ENCODE data around the gene DPF3. TPM values are rescaled to one million over a fixed set of nuclear protein-coding genes. Genes with fewer than 3 reads are reported as not detected.

DPF3 gene
- polyA plus RNA-seq, 2 of the 4 experiments (the other 2 are of a cell fraction), result 0.05 to 0.09 TPM

DNA sequence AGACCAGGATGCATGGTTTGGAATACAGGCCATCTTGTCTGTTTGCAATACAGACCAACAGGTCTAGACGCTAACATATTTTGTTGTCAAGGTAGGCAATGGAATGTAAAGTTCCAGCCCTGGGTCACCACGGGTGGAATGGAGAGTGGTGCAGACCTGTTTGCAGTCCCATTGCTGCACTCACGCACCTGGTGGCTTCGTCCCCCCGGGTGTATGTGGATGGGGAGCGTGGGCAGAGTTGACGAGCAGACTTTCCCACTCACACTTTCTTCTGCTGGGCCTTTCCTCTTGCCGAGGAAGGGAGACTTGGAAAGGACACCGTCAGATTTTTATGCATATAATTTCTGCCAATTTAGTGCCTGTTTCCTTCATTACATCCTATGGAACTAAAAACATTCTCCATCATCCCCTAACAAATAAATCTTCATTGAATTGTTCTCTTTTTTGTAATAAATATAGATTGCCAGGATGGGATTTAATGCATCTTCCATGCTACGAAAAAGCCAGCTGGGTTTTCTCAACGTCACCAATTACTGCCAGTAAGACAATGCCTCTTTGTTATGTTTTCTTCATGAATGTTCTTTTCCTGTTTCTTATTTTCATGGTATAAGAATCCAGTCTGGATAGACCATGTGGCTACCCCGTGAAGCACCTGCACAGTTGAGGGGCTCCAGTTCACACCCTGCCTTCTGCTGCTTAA, 47.5 kb upstream of the DPF3 start:
- TF ChIP-seq TP53 (CRISPR knock-in tag; IDR thresholded peaks at IDR 0.05), result no peak
- TF ChIP-seq CHD2 (IDR thresholded peaks at IDR 0.05; ENCODE audit: low read length, partially characterized antibody), result no peak
- no peak for TF ChIP-seq CEBPB (IDR thresholded peaks at IDR 0.05)
- TF ChIP-seq RCOR1 (IDR thresholded peaks at IDR 0.05; ENCODE audit: low read depth, low read length), result no peak
- TF ChIP-seq, protein P1, sequence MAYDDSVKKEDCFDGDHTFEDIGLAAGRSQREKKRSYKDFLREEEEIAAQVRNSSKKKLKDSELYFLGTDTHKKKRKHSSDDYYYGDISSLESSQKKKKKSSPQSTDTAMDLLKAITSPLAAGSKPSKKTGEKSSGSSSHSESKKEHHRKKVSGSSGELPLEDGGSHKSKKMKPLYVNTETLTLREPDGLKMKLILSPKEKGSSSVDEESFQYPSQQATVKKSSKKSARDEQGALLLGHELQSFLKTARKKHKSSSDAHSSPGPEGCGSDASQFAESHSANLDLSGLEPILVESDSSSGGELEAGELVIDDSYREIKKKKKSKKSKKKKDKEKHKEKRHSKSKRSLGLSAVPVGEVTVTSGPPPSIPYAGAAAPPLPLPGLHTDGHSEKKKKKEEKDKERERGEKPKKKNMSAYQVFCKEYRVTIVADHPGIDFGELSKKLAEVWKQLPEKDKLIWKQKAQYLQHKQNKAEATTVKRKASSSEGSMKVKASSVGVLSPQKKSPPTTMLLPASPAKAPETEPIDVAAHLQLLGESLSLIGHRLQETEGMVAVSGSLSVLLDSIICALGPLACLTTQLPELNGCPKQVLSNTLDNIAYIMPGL (CRISPR knock-in tag; IDR thresholded peaks at IDR 0.05; ENCODE audit: borderline replicate concordance), result no peak
- TF ChIP-seq, protein P2, sequence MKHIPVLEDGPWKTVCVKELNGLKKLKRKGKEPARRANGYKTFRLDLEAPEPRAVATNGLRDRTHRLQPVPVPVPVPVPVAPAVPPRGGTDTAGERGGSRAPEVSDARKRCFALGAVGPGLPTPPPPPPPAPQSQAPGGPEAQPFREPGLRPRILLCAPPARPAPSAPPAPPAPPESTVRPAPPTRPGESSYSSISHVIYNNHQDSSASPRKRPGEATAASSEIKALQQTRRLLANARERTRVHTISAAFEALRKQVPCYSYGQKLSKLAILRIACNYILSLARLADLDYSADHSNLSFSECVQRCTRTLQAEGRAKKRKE (CRISPR knock-in tag; IDR thresholded peaks at IDR 0.05; ENCODE audit: low read depth), result no peak
- TF ChIP-seq PHF8 (IDR thresholded peaks at IDR 0.05; ENCODE audit: borderline replicate concordance, low read depth), result no peak
- TF ChIP-seq MAFK (IDR thresholded peaks at IDR 0.05; ENCODE audit: partially characterized antibody), result no peak
- no peak for TF ChIP-seq HOXB13 (CRISPR knock-in tag; IDR thresholded peaks at IDR 0.05; ENCODE audit: low read depth)
- TF ChIP-seq, protein P3, sequence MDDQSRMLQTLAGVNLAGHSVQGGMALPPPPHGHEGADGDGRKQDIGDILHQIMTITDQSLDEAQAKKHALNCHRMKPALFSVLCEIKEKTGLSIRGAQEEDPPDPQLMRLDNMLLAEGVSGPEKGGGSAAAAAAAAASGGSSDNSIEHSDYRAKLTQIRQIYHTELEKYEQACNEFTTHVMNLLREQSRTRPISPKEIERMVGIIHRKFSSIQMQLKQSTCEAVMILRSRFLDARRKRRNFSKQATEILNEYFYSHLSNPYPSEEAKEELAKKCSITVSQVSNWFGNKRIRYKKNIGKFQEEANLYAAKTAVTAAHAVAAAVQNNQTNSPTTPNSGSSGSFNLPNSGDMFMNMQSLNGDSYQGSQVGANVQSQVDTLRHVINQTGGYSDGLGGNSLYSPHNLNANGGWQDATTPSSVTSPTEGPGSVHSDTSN (IDR thresholded peaks at IDR 0.05), result no peak
- TF ChIP-seq, protein P4, sequence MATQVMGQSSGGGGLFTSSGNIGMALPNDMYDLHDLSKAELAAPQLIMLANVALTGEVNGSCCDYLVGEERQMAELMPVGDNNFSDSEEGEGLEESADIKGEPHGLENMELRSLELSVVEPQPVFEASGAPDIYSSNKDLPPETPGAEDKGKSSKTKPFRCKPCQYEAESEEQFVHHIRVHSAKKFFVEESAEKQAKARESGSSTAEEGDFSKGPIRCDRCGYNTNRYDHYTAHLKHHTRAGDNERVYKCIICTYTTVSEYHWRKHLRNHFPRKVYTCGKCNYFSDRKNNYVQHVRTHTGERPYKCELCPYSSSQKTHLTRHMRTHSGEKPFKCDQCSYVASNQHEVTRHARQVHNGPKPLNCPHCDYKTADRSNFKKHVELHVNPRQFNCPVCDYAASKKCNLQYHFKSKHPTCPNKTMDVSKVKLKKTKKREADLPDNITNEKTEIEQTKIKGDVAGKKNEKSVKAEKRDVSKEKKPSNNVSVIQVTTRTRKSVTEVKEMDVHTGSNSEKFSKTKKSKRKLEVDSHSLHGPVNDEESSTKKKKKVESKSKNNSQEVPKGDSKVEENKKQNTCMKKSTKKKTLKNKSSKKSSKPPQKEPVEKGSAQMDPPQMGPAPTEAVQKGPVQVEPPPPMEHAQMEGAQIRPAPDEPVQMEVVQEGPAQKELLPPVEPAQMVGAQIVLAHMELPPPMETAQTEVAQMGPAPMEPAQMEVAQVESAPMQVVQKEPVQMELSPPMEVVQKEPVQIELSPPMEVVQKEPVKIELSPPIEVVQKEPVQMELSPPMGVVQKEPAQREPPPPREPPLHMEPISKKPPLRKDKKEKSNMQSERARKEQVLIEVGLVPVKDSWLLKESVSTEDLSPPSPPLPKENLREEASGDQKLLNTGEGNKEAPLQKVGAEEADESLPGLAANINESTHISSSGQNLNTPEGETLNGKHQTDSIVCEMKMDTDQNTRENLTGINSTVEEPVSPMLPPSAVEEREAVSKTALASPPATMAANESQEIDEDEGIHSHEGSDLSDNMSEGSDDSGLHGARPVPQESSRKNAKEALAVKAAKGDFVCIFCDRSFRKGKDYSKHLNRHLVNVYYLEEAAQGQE (IDR thresholded peaks at IDR 0.05), result no peak
- CTCF ChIA-PET, result interaction anchor here (1.5 to 7.9 kb wide), 3 partner anchors 32 to 426 kb away, joined by 3 to 119 read pairs (median 12); no protein-coding TSS in a partner anchor
- Histone ChIP-seq H3K4me3 (no peak overlapping the region), H3K4me1 (no peaks in the 10 kb centered on the region), H3K27ac (no peak overlapping the region), H3K4me2 (no peak overlapping the region), H3K9me3 (no peaks in the 10 kb centered on the region)
- 85% methylated on average over 12 of the region's 12 CpGs for WGBS (ENCODE audit: missing lambda C conversion rate)
- POLR2A ChIA-PET, result no interaction called here
- no peak for FAIRE-seq
- no peak for DNase-seq (ENCODE audit: low read depth in 1 of 2, low spot score in 1 of 2)
- ATAC-seq, result no peak

DNA sequence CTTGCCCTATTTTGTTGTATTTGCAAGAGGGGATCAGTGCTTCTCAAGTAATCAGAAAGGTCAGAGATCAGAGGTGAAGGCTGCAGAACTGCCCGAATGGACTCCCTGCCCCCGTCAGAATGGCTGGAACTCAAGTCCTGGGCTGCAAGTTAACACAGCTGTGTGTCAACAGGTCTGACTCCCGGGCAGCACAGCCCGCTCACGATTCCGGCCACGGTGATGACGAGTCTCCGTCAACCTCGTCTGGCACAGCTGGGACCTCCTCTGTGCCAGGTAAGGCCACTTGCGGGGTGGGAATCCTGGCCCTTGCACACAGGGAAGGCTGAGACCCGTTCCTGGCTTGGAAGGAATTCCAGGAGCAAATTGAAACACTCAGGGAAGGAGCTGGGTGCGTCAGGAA, 45.7 kb upstream of the DPF3 start:
- Histone ChIP-seq H3K9me3 (no peaks in the 10 kb centered on the region), H3K4me3 (no peak overlapping the region), H3K4me1 (no peaks in the 10 kb centered on the region), H3K4me2 (no peak overlapping the region), H3K27ac (no peak overlapping the region)
- FAIRE-seq, result no peak
- WGBS (ENCODE audit: missing lambda C conversion rate), result 89% methylated on average over 13 of the region's 13 CpGs
- TF ChIP-seq ZSCAN20 (CRISPR knock-in tag; IDR thresholded peaks at IDR 0.05), result no peak
- TF ChIP-seq POLR2A (IDR thresholded peaks at IDR 0.05; ENCODE audit: low read length), result no peak
- no peak for TF ChIP-seq GATA3 (IDR thresholded peaks at IDR 0.05; ENCODE audit: borderline replicate concordance)
- TF ChIP-seq, protein P5, sequence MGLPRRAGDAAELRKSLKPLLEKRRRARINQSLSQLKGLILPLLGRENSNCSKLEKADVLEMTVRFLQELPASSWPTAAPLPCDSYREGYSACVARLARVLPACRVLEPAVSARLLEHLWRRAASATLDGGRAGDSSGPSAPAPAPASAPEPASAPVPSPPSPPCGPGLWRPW (IDR thresholded peaks at IDR 0.05), result no peak
- TF ChIP-seq BHLHE40 (IDR thresholded peaks at IDR 0.05; ENCODE audit: low read depth, low read length), result no peak
- TF ChIP-seq, protein P6, sequence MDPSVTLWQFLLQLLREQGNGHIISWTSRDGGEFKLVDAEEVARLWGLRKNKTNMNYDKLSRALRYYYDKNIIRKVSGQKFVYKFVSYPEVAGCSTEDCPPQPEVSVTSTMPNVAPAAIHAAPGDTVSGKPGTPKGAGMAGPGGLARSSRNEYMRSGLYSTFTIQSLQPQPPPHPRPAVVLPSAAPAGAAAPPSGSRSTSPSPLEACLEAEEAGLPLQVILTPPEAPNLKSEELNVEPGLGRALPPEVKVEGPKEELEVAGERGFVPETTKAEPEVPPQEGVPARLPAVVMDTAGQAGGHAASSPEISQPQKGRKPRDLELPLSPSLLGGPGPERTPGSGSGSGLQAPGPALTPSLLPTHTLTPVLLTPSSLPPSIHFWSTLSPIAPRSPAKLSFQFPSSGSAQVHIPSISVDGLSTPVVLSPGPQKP (IDR thresholded peaks at IDR 0.05; ENCODE audit: low read depth, low read length), result no peak
- ChIA-PET POLR2A (no interaction called here), CTCF (interaction anchor here (0.5 to 7.9 kb wide), 6 partner anchors 9 to 1816 kb away, joined by 3 to 119 read pairs (median 4); no protein-coding TSS in a partner anchor)
- no peak for ATAC-seq
- no peak for DNase-seq (ENCODE audit: low read depth in 1 of 2, low spot score in 1 of 2)

Measured in A549 (cell line).